CD4-positive, alpha-beta T cell treated with Interleukin-12 subunit alpha and Interleukin-12 subunit beta, for 1 hour (primary cell): ENCODE data around the gene RALGPS1.

Experiments
- DNase-seq: peaks from one replicate; pipeline ENCODE4 v3.0.0-alpha.2; 2020

RALGPS1 gene

DNA sequence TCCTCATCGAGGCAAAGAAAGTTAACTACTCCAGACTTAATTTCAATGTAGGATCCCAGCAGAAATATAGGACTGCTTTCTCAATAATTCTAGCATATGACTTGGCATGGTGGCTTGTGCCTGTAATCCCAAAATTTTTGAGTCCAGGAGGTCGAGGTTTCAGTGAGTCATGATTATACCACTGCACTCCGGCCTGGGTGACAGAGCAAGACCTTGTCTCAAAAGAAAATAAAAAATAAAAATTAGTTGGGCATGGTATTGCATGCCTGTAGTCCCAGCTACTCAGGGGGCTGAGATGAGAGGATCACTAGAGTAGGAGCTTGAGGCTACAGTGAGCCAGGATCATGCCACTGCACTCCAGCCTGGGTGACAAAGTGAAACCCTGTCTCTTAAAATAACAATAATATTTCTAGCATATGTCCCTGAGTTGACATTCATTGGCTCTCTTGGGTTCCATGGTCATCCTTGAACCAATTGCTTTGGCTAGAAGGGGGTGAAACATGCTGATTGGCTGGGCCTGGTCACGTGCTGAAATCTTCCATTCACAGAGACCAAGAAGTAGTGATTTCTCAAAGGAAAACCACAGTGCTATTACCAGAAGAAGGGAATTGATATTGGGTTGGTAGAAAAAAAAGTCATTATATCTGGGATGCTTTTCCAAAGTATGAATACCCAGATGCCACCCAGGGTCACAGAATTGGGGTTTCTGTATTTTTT lies 318.4 kb downstream of the RALGPS1 start:
- DNase-seq = no peak

DNA sequence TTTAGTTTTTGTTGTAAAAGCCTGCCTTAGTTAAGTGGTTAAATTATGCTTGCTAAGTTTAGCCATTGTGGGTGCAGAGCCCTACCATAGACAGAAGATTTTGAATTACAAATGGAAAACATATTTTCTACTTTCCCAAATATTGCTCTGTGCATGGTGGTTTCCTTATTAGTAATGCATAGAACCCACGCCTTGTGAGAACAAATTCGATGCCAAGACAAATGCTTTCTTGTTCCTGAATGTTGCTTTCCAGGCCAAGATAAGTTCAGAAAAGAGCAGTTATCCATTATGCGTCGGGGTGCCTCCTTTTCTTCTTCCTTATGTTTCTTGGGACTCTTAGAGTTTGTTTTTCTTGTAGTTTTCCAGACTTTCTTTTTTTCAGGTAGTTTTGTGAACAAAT lies 319.0 kb downstream of the RALGPS1 start:
- DNase-seq = no peak

DNA sequence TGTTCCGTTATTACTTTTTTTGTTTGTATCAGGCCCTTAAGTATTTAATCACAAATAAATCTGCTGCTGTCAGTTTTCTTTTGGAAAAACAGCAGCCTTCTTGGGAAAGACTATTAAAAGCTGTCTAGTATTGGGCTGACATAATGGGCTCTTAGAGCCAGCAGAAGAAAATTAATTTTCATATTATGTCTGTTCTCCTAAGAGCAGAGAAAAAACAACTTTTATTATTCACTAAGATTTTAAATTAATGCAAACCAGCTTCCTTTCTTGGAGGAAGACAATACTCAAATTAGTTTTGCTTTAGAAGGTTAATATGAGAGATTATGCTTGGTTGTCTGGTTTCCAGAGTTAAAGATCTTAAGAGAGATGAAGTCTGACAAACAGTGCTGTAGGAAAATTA lies 319.4 kb downstream of the RALGPS1 start:
- DNase-seq = no peak

DNA sequence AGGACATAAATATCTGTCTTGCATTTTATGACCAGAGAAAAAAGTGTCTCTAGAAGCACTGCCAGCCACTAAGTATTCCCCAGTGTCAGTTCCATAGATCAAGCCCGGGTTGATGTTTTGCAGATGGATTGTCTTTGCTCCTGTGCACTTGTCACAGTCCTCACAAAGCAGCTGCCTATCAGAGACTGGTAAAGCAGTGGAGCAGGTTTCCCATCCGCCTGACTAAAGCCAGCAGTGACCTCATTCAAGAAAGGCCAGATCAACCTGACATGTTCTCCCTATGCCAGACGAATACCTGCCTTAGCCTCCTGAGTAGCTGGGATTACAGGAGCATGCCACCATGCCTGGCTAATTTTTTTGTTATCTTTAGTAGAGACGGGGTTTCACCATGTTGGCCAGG lies 323.2 kb downstream of the RALGPS1 start:
- DNase-seq = no peak

DNA sequence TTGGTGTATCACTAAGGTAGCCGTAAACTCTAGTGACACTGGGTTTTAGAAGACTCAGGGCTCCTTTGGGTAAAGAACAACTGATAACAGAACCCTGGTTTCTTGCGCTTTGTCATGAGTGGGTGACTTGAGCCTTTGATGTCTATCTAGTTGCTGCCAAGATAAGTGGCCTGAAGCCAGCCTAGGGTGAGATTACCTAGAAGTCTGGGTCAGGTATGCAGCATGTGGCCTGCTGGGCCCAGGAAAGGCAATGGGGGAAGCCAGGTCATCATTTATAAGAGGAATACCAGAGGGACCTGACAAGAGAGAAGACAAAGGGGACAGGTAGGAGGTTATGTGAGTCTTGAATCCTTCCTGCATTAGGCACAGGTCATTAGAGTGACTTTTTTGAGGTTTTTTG lies 326.8 kb downstream of the RALGPS1 start:
- DNase-seq = no peak

DNA sequence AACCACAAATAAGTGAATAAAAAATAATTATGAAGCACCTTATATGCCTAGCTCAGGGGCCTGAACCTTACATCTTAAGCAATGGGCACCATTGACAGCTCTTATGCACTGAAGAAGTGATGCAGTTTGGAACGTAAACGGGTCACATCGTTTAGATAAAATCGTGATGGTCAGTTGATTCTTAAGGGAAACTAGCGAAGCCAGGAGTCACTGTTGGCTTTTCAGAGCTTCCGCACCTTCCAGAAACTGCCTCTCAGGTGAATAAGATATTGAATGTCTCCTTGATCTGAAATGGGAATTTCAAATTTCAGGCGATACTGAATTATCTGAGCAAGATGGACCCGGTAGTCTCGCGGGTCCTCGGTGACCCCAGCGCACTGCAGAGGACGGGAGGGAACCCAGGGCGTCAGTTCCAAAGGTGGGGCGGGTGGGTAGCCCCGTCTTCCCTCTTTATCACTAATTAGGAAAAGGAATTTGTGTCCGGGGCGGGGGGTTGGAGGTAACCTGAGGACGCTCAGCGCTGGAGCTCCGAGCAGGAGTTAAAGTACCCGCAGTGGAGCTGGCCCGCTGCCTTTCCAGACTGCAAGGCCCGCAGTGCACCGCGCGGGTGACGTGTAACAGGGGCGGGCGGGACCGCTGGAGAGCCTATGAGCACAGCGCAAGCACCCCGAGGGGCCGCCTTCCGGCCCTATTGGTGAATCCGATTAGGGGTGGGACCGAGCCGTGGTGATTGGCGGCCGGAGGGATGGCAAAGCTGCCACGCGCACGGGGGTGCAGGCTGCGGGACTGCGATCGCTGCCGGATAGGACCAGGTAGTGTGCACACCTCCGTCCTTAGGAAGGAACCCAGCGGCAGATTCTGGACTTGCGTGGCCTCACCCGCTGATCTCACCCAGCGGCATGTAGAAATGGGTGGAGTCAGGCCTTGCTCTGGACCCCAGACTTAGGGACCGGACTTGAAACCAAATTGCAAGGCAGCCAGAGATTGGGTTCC lies 330.3 kb downstream of the RALGPS1 start:
- peak; percentile 92 for DNase-seq

- DNase-seq = no peak
These were observed 331.1 kb downstream of the RALGPS1 start for GRCh38 chr9:127245637-127246164.

GRCh38 chr9:127248241-127248640 lies 333.7 kb downstream of the RALGPS1 start:
- DNase-seq = no peak

DNA sequence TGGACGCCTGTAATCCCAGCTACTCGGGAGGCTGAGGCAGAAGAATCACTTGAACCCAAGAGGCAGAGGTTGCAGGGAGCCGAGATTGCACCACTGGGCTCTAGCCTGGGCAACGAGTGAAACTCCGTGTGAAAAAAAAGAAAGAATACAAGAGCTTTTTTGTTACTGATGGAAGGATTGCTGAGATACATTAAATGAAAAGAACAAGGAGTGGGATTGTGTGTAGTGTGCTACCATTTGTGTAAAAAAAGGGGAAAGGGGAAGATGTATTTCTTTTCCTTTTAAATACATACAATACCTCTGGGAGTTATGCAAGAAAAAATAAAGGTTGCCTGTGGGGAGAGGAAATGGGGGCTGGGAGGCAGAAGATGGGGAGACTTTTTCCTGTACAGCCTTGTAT lies 335.3 kb downstream of the RALGPS1 start:
- DNase-seq = no peak

GRCh38 chr9:127250896-127251391 lies 336.4 kb downstream of the RALGPS1 start:
- DNase-seq = no peak

DNA sequence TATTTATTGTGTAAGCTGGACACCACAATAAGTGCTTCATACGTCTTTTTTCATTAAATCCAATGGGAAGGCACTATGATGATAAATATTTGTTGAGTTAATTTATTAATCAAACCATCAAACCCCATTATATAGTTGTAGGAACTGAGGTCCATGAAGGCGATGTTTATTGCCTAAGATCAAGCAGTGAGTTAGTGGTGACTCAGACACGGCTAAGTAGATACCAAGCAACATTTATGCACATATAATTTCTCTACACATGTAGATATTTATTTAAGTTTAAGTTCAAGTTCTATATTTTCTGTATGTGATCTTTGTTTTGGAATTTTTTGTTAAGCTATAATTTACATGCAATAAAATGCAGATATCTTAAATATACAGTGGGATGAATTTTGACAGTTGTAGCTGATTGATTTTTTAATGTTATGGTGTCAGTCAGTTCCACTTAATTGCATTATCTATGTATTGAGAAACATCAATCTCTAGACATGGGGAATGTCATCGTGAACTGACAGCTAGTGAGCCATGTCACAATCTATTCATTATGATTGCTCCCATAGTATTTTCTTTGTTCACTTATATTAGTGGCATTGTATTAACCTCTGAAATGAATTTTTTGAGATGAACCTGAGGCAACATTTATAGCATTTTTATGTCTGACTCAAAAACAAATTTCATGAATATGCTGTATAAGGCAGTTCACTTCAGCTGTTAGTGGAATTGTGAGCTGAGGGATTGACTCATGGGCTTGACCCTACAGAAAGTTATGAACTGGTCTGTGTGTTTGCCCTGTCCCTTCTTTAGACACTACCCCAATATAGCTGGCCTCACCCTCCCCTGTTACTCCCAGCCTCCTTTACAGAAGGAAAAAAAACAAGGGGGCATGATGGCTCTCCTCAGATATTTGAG lies 338.1 kb downstream of the RALGPS1 start:
- no peak for DNase-seq

- DNase-seq = no peak
These were observed 338.9 kb downstream of the RALGPS1 start for GRCh38 chr9:127253446-127253845.

- no peak for DNase-seq
These were observed 341.1 kb downstream of the RALGPS1 start for GRCh38 chr9:127255692-127256091.

DNA sequence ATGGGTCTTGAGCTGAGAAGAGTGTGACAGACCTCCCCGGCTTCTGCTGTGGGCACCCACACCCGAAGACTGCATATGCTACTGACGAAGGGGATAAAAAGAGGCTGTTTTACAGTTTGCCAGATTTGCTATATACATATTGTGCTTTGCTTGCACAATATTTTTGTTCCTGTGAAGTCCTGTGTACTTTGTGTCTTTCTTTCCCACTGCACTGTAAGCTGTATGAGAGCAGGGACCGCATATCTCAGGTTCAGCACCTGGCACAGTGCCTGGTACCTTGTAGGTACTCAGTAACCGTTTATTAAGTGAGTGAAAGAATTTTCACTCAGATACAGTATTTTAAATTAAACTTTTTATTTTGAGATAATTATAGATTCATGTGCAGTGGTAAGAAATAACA lies 341.7 kb downstream of the RALGPS1 start:
- DNase-seq = no peak

DNA sequence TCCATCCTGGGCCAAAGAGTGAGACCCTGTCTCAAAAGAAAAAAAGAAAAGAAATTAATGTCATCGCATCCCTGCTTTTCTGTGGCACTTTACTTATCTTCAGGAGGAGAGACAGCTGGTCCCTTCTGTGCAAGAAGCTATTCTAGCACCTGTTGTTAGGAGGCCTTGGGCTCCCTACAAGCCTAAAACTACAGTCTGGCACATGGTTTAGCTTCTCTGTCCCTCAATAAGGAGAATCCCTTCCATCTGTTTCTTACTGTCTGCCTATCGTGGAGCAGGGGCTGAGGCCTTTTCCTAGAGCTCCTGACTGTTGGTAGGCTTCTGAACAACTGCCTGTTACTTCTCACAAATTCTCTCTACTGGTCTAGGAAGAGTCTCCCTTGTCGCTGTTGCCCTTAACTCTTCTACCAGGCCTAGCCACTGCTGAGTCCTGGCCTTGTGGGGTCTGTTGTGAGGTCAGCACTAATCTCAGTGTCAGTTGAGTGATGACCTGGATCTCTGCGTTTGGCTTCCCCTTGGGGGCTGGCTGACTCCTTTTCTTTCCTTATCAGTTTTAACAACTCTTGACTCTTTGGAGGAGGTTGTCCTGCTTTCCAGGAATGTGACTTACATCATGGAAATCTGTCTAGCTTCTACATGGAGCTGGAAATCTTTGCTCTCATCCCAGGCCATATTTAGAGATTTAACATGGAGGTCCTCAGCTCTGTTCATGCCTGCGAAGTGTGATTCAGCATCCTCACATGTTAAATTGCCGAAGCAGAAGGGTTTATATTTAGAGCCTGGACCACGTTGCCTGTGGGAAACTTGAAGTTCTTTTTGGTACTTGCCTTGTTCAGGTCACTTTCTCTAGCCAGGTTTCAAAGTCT lies 344.3 kb downstream of the RALGPS1 start:
- no peak for DNase-seq

DNA sequence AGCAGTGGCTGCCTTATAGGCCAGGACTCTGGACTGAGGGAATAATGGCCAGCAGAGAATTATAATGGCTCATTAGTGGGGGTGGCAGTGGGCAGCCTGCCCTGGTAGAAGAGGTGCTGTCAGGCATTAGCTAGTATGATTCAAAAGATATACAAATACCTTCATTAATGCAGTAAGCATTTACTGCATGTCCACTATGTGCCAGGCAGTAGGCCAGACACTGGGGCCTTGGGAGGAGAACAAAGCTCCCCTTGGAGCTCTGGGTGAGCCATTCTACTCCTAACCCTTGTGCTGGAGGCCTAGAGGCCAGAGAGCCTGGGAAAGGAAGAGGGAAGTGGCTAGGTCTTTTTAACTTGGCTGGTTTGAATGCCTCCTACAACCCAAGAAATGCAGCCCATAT lies 348.0 kb downstream of the RALGPS1 start:
- DNase-seq = no peak

DNA sequence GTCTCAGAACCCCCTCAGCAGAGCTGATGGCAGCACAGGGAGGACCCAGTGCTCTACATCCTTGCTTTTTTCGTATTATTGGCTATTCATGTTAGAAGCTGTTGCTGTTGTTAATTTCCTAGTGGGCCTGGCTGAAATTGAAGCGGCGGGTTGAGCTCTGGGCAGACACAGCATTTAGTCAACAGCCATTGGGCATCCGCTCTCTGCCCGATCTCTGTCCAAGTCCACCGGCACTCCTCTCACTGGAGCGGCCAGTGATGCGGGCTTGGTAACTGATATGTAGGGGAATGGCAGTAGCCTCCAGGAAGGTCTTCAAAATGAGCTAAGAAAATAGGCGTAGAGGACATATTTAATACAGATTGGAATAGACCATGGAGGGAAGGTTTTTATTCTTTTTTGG lies 348.7 kb downstream of the RALGPS1 start:
- no peak for DNase-seq

DNA sequence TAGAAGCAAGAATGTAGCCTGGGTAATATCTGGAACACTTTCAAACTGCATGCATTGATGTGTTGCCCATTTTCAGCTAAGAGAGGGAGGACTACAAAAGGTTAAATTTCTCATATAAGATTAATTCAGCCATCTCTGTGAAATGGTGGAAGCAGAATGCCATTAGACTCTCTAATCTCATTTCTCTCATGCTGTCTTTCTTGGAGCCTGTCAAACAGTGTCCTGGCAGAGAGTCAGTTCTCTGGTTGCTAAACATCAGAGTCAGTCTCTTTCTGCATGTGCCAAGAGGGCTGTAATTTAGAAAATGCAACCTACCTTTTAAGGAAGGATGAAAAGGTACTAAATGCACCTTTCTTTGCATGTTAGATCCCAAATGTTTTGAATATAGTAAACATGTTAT lies 349.1 kb downstream of the RALGPS1 start:
- DNase-seq = no peak

DNA sequence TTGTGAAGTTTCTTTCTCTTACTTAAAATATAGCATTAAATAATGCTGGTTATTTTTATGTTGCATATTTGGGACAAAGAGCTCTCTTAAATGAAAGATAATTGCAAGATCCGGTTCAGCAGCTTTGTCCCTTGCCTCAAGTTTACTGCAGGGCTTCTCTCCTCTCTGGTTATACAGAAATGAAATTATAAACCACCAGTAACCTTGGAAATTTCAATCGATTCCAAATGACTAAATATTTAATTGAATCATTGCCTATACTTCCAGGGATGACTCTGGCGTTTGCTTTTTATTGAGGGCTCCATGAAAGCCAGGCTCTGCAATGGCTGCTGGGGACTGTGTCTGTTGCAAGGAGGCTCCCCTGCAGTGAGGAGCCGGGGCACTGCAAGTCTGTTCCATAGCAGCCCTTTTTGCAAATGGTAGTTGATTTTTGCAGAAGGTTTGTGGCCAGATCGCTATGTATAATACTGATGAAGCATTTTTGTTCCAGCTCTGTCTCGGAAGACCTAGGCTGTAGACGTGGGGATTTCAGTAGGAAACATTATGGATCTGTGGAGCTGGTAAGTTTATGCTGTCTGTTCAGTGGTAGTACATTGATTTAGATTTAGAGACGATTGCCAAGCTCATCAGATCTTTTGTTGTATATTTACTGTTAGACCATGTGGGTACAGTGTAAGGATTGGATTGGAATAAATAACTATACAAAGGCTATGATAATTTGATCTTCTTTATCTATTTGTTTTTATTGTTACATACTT lies 350.1 kb downstream of the RALGPS1 start, which contains the start of gene GARNL3:
Gene GARNL3 (plus strand): TSS at position 313 of the 758 bp plus-strand sequence. CDS start 104 bp downstream, at position 417.
- no peak for DNase-seq

DNA sequence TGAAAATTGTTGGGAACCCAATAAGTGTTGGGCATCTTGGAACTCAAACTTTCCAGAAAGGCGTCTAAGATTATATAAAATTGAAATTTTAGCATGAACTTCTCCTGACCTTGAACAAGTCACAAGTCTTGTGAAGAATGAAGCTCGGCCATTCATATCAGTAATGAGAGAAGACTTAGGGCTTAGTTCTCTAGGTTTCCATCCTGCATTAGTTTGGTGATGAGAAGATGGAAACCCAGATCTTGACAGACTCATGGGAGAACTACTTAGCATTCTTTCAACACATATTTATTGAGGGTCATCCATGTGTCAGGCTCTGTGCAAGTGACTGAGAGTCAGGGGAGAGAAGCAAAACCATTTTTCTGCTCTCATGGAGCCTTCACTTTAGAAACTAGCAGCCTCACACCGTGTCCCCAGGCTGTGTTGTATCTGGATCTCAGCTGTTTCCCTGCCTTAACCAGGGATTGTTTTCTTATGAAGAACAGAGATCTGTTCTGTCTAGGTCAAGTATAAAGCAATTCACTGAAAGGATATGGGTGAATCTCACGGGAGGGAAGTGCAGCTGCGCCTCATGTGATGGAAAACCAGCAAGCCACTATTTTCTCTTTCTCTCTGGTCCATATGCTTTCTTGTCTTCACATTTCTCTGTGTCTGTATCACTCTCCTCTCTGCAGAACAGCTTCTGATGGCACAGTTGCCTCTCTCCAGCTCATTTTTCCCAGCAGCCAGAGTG lies 353.4 kb downstream of the RALGPS1 start:
- no peak for DNase-seq
